Neuronal stem cell (in vitro differentiated cells): ENCODE results near the gene EPB41.
"Not testable (repeated sequence)": the region's sequence is repeated elsewhere in the genome, so short reads cannot be mapped to it uniquely, and the experiment has no call there.

Experiments
- DNase-seq: peaks from one replicate; pipeline ENCODE4 v3.0.0-alpha.2; 2013; ENCODE audit warnings: low spot score
- H2AFZ ChIP-seq: one replicate; pipeline ENCODE4 v1.6.1; 2013; ENCODE audit warnings: mild to moderate bottlenecking, low read length, inconsistent platforms
- H2AK5ac ChIP-seq: 2 replicates; pipeline ENCODE4 v1.6.1; 2013; ENCODE audit warnings: low read depth, mild to moderate bottlenecking, inconsistent platforms, low read length, moderate library complexity, mixed read lengths
- H2BK120ac ChIP-seq: 2 replicates; pipeline ENCODE4 v1.6.1; 2013; ENCODE audit warnings: low read depth, mild to moderate bottlenecking, inconsistent platforms, low read length, moderate library complexity, mixed read lengths
- H2BK12ac ChIP-seq: one replicate; pipeline ENCODE4 v1.6.1; 2013; ENCODE audit warnings: low read length, inconsistent platforms
- H2BK15ac ChIP-seq: 2 replicates; pipeline ENCODE4 v1.6.1; 2013; ENCODE audit warnings: mild to moderate bottlenecking, low read length, inconsistent platforms, mixed read lengths
- H2BK5ac ChIP-seq: one replicate; pipeline ENCODE4 v1.6.1; 2013; ENCODE audit warnings: inconsistent platforms, mild to moderate bottlenecking, low read length, moderate library complexity
- H3K14ac ChIP-seq: one replicate; pipeline ENCODE4 v1.6.1; 2013; ENCODE audit warnings: low read length, inconsistent platforms
- H3K18ac ChIP-seq: 2 replicates; pipeline ENCODE4 v1.6.1; 2013; ENCODE audit warnings: low read length, inconsistent platforms
- H3K23ac ChIP-seq: 2 replicates; pipeline ENCODE4 v1.6.1; 2013; ENCODE audit warnings: low read depth, mild to moderate bottlenecking, mixed read lengths, low read length, inconsistent platforms; ENCODE audit not compliant: poor library complexity
- H3K27ac ChIP-seq: replicated peaks from 3 replicates; pipeline ENCODE4 v1.5.1; 2013; ENCODE audit warnings: low read length, inconsistent platforms
- H3K27me3 ChIP-seq, 3 experiments: 2 replicates each; pipeline ENCODE4 v1.6.1; 2013; ENCODE audit warnings: low read length in 3 of 3, mild to moderate bottlenecking in 2 of 3, inconsistent platforms in 1 of 3, low read depth in 1 of 3, mixed read lengths in 1 of 3, moderate library complexity in 1 of 3; ENCODE audit not compliant: control insufficient read depth in 3 of 3, insufficient read depth in 3 of 3
- H3K36me3 ChIP-seq, 2 donors: replicated peaks in 1 of 2; 2 replicates each; pipeline ENCODE4 v1.6.1; 2013; ENCODE audit warnings: low read length in 2 of 2; ENCODE audit not compliant: control insufficient read depth in 2 of 2, insufficient read depth in 2 of 2
- H3K4ac ChIP-seq: 2 replicates; pipeline ENCODE4 v1.6.1; 2013; ENCODE audit warnings: inconsistent platforms, mild to moderate bottlenecking, low read length, moderate library complexity
- H3K4me1 ChIP-seq, 2 donors: 1 replicate in 1 of 2; 2 replicates in 1 of 2; pipeline ENCODE4 v1.6.1; 2013; ENCODE audit warnings: low read length in 2 of 2, low read depth in 1 of 2; ENCODE audit not compliant: control insufficient read depth in 2 of 2, insufficient read depth in 1 of 2
- H3K4me2 ChIP-seq: one replicate; pipeline ENCODE4 v1.6.1; 2013; ENCODE audit warnings: mild to moderate bottlenecking, low read length, inconsistent platforms; ENCODE audit not compliant: insufficient read depth, poor library complexity, severe bottlenecking
- H3K4me3 ChIP-seq, 2 donors: 2 replicates each; pipeline ENCODE4 v1.5.1; 2013; ENCODE audit warnings: low read length in 2 of 2, mild to moderate bottlenecking in 2 of 2, inconsistent platforms in 1 of 2, moderate library complexity in 1 of 2
- H3K79me1 ChIP-seq: one replicate; pipeline ENCODE4 v1.6.1; 2013; ENCODE audit warnings: low read depth, mild to moderate bottlenecking, inconsistent platforms, low read length, moderate library complexity
- H3K9ac ChIP-seq: one replicate; pipeline ENCODE4 v1.6.1; 2013; ENCODE audit warnings: mild to moderate bottlenecking, low read depth, low read length, inconsistent platforms; ENCODE audit not compliant: poor library complexity
- H3K9me3 ChIP-seq, 2 donors: replicated peaks in 1 of 2; 2 replicates each; pipeline versions ENCODE3 to v1.6.1; 2013; ENCODE audit warnings: low read length in 2 of 2, mild to moderate bottlenecking in 2 of 2, inconsistent platforms in 1 of 2, low read depth in 1 of 2, mixed read lengths in 1 of 2, moderate library complexity in 1 of 2; ENCODE audit not compliant: control insufficient read depth in 2 of 2, insufficient read depth in 1 of 2
- H4K8ac ChIP-seq: one replicate; pipeline ENCODE4 v1.6.1; 2013; ENCODE audit warnings: low read depth, mild to moderate bottlenecking, inconsistent platforms, low read length, moderate library complexity
- H4K91ac ChIP-seq: one replicate; pipeline ENCODE4 v1.6.1; 2013; ENCODE audit warnings: low read length, low read depth, mild to moderate bottlenecking, inconsistent platforms; ENCODE audit not compliant: poor library complexity
- WGBS, 2 donors: extraction: QIAGEN DNeasy Blood & Tissue Kit; methylation state at CpG; one replicate each; pipeline ENCODE4 v1.1.7; 2013; ENCODE audit warnings: missing lambda C conversion rate in 2 of 2, mixed read lengths in 1 of 2; ENCODE audit not compliant: insufficient read length in 2 of 2, insufficient replicate concordance in 1 of 2; ENCODE audit errors: extremely low coverage in 2 of 2; 5-methylcytosine and 5-hydroxymethylcytosine counted together

EPB41 gene

GRCh38 chr1:29045663-29046062 lies 131.3 kb downstream of the EPB41 start:
- not testable (repeated sequence) for H2AFZ ChIP-seq, H3K23ac ChIP-seq, H4K8ac ChIP-seq, H3K14ac ChIP-seq, H3K4me3 ChIP-seq, H3K4ac ChIP-seq, H3K27ac ChIP-seq, H4K91ac ChIP-seq, H3K79me1 ChIP-seq, H3K4me2 ChIP-seq, H2BK5ac ChIP-seq, H2AK5ac ChIP-seq, DNase-seq, H2BK12ac ChIP-seq, H3K18ac ChIP-seq, H3K9ac ChIP-seq, H2BK15ac ChIP-seq, H3K4me1 ChIP-seq, H3K27me3 ChIP-seq, H2BK120ac ChIP-seq
- H3K36me3 ChIP-seq: peaks cover 3 to 81% of the 10 kb centered on the region in 2 donors
- WGBS, 2 donors: no CpG with 5 or more reads among the region's 1 CpG
- H3K9me3 ChIP-seq: peaks cover 0 to 13% of the 10 kb centered on the region in 2 donors

GRCh38 chr1:29047142-29047541 lies 132.8 kb downstream of the EPB41 start:
- no peaks in the 10 kb centered on the region for H3K79me1 ChIP-seq
- no peak overlapping the region for H3K4ac ChIP-seq
- no peak overlapping the region for H3K23ac ChIP-seq
- H4K8ac ChIP-seq: no peak overlapping the region
- no peak overlapping the region for H2BK5ac ChIP-seq
- no peak overlapping the region for H2BK15ac ChIP-seq
- peaks cover 0 to 13% of the 10 kb centered on the region in 2 donors for H3K9me3 ChIP-seq
- no peak overlapping the region for H2BK12ac ChIP-seq
- H2BK120ac ChIP-seq: no peak overlapping the region
- no peak overlapping the region for H3K18ac ChIP-seq
- H2AFZ ChIP-seq: no peak overlapping the region
- H3K36me3 ChIP-seq: peaks cover 3 to 72% of the 10 kb centered on the region in 2 donors
- no peak for DNase-seq
- no peak overlapping the region for H3K4me3 ChIP-seq
- no peak overlapping the region for H3K14ac ChIP-seq
- H3K27ac ChIP-seq: no peak overlapping the region
- no peak overlapping the region for H3K4me2 ChIP-seq
- H3K27me3 ChIP-seq: no peaks in the 10 kb centered on the region
- WGBS, 2 donors: no CpG with 5 or more reads among the region's 5 CpGs
- H4K91ac ChIP-seq: no peak overlapping the region
- no peak overlapping the region for H2AK5ac ChIP-seq
- no peak overlapping the region for H3K9ac ChIP-seq
- H3K4me1 ChIP-seq: no peaks in the 10 kb centered on the region

GRCh38 chr1:29050166-29050565 lies 135.8 kb downstream of the EPB41 start:
- H2BK15ac ChIP-seq: no peak overlapping the region
- no peak overlapping the region for H3K18ac ChIP-seq
- no peak overlapping the region for H2BK12ac ChIP-seq
- no peak overlapping the region for H2BK5ac ChIP-seq
- H2AFZ ChIP-seq: no peak overlapping the region
- no peak overlapping the region for H4K8ac ChIP-seq
- H3K4me3 ChIP-seq: no peak overlapping the region
- no peak overlapping the region for H3K14ac ChIP-seq
- no peak overlapping the region for H3K27ac ChIP-seq
- H3K27me3 ChIP-seq: no peaks in the 10 kb centered on the region
- H3K4me1 ChIP-seq: no peaks in the 10 kb centered on the region
- no CpG with 5 or more reads among the region's 1 CpG for WGBS, 2 donors
- peaks cover 0 to 13% of the 10 kb centered on the region in 2 donors for H3K9me3 ChIP-seq
- H3K79me1 ChIP-seq: no peaks in the 10 kb centered on the region
- H3K4ac ChIP-seq: no peak overlapping the region
- no peak overlapping the region for H4K91ac ChIP-seq
- H3K36me3 ChIP-seq: peaks cover 7 to 70% of the 10 kb centered on the region in 2 donors
- DNase-seq: no peak
- H2AK5ac ChIP-seq: no peak overlapping the region
- H3K4me2 ChIP-seq: no peak overlapping the region
- H2BK120ac ChIP-seq: no peak overlapping the region
- H3K9ac ChIP-seq: no peak overlapping the region
- no peak overlapping the region for H3K23ac ChIP-seq

GRCh38 chr1:29052100-29052499 lies 137.7 kb downstream of the EPB41 start:
- H2AK5ac ChIP-seq: no peak overlapping the region
- no peaks in the 10 kb centered on the region for H3K79me1 ChIP-seq
- H3K18ac ChIP-seq: no peak overlapping the region
- H2BK5ac ChIP-seq: no peak overlapping the region
- peaks cover 0 to 6% of the 10 kb centered on the region in 2 donors for H3K9me3 ChIP-seq
- no CpG with 5 or more reads among the region's 2 CpGs for WGBS, 2 donors
- H3K4me3 ChIP-seq: no peak overlapping the region
- no peak overlapping the region for H2BK12ac ChIP-seq
- H3K4me1 ChIP-seq: no peaks in the 10 kb centered on the region
- H2AFZ ChIP-seq: no peak overlapping the region
- no peak overlapping the region for H3K23ac ChIP-seq
- H3K27me3 ChIP-seq: no peaks in the 10 kb centered on the region
- no peak overlapping the region for H3K9ac ChIP-seq
- peaks cover 7 to 66% of the 10 kb centered on the region in 2 donors for H3K36me3 ChIP-seq
- no peak overlapping the region for H3K27ac ChIP-seq
- no peak overlapping the region for H3K4ac ChIP-seq
- H2BK120ac ChIP-seq: no peak overlapping the region
- H3K14ac ChIP-seq: no peak overlapping the region
- H4K8ac ChIP-seq: no peak overlapping the region
- DNase-seq: no peak
- H2BK15ac ChIP-seq: no peak overlapping the region
- no peak overlapping the region for H4K91ac ChIP-seq
- H3K4me2 ChIP-seq: no peak overlapping the region
